GM19324 (cell line): ENCODE measurements around the gene MAPK8IP1.

Experiments used
- ATAC-seq: cut with Tn5 transposase; IDR thresholded peaks from one replicate; pipeline ENCODE4 v1.9.1; 2021; ENCODE audit warnings: mild to moderate bottlenecking, moderate library complexity; ENCODE audit not compliant: unreplicated experiment, low FRiP score

Gene MAPK8IP1

DNA sequence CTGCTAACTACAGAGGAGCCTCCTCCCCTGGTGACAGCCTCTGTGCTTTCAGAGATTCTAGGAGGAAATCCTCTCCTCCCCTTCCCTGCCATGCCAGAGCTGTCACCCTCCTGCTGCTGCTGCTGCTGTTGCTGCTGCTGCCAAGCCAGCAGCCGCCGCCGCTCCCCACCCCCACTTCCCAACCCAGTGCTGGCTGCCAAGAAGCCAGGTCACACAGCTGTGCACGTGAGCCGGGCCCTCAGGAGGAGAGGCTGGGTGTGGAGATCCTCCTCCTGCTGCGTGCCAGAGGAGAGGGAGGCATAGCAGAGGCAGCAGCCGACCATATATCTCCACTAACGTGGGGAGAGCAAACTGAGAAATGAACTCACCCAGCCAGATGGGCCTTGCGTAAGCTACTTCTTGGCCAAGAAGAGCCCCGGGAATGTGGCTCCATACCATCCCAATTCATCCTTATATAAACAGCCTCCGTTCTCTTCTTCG is 25.8 kb upstream of the MAPK8IP1 start:
- ATAC-seq, result no peak

DNA sequence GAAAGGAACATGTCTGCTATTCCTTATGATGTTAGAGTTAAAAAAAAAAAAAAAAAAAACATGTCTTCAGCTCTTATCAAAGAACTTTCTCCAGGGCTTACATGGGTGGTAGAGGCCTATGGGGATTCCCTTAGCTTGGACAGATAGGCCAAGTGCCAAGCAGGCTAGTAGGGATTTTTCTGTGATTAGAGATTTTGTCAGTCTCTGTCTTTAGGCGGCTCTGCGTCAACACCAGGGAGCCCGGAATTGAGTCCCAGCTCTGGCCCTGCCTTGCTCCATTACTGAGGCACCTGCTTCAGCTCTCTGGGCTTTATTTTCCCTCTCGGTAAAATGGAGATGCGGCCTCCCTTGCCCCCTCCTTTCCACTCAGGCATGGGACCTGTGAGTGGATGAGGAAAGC is 25.1 kb upstream of the MAPK8IP1 start:
- no peak for ATAC-seq

DNA sequence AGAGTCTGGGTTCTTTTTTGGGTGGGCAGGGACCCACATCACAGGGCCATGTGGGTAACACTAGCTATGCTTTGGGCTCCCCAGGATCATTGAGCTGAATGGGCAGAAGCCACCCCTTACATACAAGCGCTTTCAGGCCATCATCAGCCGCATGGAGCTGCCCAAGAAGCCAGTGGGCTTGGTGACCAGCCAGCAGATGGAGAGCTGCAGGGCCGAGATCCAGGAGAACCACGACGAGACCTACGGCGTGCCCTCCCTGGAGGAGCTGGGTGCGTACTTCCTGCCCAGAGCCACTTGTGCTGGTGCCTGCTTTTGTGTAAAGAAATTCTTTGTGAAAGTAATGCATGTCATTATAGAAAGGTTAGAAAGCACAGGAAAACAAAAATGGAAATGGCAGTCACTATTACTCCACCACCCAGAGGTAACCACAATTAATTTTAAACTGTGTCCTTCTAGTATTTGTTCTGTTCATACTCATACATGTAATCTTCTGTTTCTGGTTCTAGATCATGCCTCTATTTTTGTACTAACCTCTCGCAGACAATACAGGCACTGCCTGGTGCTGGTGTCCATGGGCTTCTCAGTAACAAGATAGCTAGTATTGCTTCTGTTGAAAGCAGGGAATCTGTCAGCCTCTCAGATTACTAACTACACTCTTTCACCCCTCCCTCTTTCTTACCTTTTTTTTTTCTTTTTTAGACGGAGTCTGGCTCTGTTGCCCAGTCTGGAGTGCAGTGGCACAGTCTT is 24.5 kb upstream of the MAPK8IP1 start:
- ATAC-seq, result no peak

DNA sequence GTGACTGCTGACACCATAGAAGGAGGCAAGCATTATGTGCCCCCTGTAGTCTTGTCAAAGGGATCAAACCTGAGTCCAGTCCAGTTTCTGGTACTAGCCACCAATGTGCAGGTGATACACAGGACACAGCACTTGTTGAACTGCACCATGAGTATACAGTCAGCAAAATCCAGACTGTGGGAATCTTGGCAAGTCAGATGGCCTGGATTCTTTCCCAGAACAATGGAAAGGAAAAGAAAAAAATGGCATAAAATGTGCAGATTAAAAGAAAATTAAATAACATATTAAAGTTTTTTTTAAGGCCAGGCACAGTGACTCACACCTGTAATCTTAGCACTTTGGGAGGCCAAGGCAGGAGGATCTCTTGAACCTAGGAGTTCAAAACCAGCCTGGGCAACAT is 21.4 kb upstream of the MAPK8IP1 start:
- ATAC-seq, result no peak

DNA sequence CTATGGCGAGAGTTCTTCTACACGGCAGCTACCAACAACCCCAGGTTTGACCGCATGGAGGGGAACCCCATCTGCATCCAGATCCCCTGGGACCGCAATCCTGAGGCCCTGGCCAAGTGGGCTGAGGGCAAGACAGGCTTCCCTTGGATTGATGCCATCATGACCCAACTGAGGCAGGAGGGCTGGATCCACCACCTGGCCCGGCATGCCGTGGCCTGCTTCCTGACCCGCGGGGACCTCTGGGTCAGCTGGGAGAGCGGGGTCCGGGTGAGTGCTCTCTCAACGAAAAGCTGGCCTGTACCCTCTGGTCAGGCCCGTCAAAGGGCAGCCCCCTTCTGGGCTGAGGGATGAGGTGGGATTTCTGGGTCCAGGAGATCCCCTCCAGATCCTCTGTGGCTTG is 15.9 kb upstream of the MAPK8IP1 start:
- no peak for ATAC-seq

DNA sequence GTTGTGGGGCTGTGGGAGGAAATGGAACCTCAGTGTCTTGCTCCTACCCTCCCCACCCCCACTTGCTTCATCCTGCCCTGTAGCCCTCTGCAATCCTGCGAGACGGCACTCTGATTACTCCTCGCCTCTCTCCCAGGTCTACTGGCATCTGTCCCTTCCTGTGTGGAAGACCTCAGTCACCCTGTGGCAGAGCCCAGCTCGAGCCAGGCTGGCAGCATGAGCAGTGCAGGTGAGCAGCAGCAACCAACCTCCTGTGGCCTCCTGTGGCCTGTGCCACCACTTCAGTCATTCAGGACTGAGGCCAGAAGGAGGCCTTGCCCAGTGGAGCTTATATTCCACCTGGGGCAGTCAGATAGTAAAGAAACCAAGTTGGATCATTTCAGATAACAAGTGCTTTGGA is 14.7 kb upstream of the MAPK8IP1 start:
- no peak for ATAC-seq

DNA sequence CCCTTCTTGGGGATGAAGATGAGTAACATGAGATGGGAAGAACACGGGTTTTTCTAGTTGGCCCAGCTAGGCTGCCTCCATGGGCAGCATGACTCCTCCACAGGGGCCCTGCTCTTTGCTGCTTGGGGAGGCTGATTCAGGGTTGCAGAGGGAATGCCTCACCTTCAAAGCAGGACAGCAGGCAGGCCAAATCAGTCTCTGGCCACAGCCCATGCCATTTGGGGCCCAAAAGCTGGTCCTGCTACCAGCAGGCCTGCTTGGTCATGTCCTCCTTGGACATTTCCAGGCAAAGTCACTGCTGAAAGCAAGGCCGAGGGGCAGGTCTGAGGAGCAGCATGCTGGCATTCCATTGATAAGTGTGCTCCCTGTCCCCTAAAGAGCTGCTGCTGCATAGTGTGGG is 13.8 kb upstream of the MAPK8IP1 start:
- ATAC-seq, result no peak

DNA sequence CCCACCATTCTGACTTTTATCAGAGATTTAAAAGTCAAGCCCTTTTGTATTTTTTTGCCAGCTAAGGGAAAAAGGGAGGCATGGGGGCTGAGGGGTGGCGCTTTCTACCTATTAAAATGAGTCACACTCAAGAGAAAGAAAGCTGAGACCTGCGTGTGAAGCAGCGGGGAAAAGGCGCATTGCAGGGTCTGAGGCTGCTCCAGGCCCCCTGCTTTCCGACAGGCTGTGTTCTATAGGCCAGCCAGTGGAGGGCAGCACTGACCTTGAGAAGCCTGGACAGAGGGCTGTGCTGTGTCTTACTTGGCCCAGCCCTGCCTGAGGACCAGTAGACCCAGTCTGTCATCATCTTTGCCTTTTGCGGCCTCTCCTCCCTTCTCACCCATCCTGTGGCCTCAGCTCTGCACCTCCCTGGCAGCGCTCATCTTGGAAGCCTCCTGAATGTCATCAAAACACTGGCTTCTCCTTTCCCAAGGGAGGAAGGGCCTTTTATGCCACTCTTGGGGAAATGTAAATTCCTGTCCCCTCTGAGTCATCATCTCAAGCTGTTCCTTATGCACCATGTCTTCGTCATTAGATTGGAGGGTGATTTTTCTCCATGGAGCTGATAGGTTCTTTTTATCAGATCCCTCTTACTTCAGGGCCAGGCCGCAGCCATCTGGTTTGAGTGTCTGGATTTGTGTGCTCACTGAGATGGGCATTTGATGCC is 12.6 kb upstream of the MAPK8IP1 start:
- no peak for ATAC-seq

DNA sequence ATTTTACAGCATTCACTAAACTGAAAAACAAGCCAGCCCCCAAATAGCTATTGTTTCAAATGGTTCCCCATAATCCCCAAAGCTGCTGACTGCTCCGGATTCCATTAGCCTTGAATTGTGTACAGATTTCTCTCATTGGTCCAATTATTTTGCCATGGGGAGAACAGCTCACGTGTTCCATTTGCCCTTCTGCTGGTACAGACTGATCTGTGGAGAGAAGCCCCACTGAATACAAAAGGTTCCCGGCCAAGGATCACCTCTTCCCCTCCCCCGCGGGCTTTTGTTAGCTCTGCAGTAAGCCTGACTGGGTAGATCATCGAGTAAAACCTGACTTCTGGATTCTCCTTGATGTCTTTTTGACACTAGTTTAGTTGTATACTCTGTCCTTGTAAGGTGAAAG is 9.1 kb upstream of the MAPK8IP1 start:
- ATAC-seq, result no peak

DNA sequence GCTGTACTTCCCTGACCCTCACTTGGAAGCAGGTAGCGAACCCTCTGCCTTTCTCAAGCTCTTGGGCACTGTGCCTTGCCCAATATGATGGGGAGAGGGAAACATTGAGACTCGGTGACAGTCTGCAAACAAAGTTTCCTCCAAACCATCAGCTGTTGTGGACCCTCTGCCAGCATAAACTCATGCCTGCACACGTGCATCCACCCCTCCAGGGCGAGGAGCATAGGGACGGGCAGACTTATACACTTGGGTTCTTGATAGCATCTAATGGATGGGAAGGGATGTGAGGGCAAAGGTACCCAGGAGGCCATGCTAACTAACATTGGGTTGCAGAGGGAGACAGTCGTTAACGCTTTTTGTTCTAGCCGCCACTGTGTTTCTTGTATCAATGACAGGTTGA is 8.2 kb upstream of the MAPK8IP1 start:
- ATAC-seq, result no peak

DNA sequence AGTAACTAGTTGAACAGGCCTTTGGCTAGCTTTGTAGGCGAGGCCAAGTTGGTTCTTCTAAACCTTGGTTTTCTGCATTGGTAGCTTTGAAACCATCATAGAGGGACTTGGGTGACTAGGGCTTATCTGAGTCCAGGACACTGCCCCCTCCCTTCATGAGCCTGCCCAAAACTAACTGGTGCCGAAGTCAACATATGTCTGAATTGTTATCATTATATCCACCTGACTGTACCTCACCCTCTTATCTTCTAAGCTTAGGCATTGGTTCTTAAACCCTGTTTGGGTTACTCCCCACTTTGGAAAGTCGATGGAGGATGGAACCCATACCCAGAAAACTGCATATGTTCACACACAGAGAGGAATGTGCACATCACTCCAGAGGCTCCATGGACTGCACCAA is 7.6 kb upstream of the MAPK8IP1 start:
- no peak for ATAC-seq

DNA sequence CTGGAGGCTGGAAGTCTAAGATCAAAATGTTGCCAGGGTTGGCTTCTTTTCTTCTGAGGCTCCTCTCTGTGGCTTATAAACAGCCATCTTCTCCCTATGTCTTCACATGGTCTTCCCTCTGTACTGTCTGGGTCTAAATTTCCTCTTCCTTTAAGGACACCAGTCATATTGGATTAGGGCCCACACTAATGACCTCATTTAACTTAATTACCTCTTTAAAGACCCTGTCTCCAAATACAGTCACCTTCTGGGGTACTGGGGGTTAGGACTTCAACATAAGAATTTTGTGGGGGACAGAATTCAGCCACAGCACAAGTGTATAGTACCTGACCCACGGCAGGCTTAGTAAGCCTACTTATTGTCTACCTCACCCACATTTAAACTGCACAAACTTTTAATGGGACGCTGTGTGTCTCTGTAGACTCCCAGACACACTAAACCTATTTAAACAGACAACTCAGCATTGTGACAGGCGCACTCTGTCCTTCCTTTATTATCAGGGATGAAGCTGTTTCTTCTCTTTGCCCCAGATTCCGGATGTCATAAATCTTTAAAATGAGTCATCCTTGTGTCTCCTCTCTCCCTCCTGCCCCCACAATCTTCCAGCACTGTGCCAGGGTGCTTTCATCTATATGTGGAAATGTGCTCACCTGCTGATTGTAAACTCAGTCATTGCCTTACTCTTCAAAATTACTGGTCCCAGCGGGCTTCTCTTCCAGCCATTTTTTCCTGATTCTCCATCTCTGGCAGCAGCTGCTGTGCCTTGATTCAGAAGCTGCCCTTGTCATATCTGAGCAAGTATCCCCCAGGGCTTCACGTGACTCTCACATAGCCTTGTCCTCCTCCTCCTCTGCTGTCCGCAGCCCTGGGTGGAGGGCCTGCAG is 5.4 kb upstream of the MAPK8IP1 start:
- no peak for ATAC-seq

DNA sequence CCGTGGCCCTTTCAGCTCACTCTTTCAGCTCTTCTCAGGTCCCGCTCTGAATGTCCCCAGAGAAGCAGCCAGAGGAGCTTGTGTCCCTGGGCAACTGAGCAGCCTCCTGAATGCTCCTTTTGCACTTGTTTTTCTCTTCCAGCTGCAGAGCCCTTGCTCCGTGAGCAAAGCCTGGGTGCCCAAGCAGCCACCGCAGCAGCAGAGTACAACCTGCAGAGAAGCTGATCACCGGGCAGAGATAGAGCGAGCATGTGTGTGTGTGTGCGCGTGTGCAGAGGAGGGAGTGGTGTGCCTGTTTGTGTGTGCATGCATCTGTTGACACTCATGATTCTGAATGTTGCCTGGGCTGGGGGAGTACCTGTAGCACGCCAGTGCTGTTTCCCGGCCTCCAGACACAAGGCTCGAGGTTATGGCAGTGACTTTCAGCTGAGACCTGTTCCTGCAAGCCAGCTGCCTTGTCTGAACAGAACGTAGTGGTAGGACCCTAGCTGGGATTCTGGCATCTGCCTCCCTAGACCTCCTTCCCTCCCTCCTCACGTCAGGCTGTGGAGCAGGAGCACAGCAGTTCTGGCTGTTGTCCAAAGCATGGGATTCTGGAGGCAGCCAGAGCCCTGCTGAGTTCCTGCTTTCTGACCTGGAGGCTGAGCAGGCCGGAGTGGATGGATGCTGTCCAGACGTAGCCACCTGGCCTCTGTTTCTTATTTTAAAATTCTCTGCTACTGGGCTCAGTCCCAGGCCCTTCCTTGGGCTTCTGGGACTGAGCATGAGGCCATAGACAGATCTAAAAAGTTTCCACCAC is 4.5 kb upstream of the MAPK8IP1 start:
- ATAC-seq, result no peak

DNA sequence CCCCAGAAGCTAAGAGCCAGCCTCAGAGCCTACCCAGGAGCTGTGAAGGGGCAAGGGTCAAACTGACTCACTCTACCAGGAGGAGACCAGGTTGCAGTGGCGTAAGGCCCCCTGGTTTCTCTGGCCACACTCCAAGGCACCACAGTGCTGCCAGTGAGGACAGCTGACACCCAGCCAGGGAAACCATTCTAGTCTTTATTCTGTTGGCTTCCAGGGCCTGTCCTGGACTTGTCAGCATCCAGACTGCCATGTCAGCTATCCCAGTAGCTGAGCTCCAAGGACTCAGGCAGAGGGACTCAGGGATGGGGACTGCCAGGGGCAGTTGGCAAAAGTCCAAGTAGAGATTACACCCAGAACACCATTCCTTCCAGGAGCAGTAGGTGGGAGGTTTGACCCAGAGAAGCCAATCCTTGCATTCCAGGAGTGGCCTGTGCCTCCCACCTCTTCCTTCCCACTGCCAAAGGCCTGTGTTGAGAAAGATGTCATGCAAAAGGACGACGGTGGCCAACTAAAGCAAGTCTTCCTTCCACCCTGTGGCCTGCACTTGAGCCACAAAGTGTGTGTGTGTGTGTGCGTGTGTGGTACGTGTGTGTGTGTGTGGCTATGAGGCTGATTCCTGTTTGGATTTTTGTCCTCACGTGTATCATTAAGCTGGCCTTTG is 3.6 kb upstream of the MAPK8IP1 start:
- ATAC-seq, result no peak

DNA sequence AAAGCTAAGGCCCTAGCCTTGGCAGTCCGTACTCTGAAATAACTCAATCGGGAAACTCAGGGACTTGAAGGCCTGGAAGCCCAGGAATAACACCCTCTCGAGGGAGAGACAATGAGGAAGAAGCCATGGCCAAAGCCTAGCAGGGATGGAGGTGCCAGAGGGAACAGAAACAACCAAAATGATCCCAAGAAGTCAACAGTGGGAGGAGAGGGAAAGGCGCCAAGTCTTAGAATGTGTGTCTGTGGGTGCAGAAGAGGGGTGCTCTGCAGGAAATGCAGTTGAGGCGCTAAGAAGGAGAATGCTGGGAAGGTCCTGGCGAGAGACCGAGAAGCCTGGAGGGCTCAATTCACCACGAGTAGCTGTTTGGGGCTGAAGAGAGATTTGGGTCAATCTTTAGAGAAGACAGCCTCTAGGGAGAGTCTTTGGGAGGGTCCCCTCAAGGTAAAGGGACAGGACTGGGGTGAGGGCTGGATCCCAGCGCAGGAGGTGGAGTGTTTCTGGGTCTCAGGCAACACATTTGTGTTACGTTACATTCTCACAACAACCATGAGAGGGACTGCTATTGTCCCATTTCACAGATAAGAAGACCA is 760 bp upstream of the MAPK8IP1 start:
- ATAC-seq, result no peak

DNA sequence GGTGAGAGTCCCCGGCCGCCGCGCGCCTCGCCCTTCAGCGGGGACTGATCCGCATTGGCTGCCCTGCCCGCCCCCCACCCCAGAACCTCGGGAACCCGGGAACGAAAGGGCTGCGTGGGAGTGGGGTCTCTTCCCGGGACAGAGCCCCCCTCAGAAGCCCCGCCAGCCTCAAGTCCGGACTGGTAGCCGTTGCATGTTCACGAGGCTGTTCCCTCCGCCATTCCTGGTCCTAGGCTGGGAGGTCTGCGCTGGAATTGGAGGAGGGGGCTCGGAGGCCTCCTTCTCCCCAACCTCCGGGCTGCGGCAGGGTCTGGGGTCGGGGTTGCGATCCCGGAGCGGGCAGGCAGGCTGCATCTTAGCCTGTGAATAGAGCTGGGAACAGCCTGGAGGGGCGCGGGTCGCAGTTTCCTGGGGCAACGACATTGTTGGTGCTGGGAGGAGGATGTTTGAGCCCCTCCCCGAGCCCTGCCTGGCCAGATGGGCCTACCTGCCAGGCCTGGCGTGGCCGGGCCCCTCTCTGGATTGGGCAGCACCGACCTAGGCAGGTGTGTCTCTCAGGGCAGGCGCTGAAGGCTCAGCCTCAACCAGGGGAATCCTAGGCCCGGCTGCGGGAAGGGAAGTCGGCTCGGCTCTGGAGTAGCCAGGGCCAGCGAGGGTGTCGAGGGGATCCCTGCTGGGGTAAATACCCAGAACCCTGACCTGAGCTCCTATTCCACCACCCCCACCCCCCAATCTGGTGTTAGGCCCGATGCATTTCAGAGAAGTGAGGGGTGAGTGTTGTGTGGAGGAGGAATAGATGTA is 670 bp downstream of the MAPK8IP1 start:
- no peak for ATAC-seq

DNA sequence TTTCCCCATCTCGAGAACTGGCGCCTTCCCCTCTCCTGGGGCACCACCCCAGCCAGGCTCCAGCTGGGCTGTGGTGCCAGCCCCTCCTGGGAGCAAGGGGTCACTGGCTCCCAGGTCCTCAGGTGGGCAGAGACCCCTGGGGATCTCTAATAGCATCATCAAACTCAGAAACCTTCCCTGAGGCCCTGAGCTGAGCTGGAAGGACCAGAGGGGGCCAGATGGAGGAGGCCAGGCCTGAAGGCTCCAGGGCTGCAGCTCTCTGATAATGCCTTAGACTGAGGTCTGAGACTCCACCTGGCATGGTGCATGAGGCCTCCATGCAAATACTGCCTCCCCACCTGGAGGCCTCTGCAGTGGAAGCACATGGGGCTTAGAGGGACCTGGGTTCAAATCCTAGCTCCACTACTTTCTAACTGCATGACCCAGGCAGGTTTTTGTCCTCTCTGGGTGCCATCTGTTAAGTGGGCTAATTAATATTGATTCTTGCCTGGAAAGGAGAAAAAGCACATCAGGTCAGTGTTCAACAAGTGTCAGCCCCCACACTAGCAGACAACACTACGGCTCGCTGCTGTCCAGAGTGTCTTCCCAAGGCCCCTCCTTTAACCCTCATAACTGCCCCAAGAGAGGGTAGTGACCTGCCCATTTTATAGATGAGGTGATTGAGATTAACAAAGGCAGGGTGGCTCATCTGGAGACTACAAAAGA is 1.5 kb downstream of the MAPK8IP1 start:
- no peak for ATAC-seq

DNA sequence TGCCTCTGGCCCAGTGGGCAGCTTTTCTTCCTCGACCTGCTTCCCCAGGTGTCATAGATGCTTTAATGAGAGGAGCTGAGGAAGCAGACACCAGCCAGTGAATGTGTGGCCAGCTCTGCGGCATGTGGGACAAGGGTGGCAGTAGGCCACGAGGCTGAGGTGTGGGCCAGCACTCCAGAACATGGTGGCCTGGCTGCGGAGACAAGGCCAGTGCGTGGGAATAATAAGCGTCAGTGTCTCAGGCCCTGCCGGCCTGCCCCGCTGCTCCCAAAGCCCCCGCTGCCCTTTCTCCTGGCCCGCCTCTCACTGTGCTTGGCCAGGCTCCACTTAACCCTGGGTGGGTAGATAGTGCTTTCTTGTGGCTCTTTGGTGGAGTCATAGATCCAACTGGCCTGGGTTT is 2.1 kb downstream of the MAPK8IP1 start:
- ATAC-seq, result no peak
